Parathyroid adenoma (tissue), 2 donors: ENCODE results near the gene HUWE1.

Experiments
- H2AFZ ChIP-seq: fragments of 300-600 bp; sonication (generic); one replicate; pipeline ENCODE4 v1.7.0; 2017; ENCODE audit warnings: antibody characterized with exemption, mild to moderate bottlenecking
- H3K27ac ChIP-seq: fragments of 300-600 bp; sonication (generic); one replicate; pipeline ENCODE4 v1.7.0; 2017
- H3K27me3 ChIP-seq: fragments of 300-600 bp; sonication (generic); one replicate; pipeline ENCODE4 v1.7.0; 2017; ENCODE audit warnings: low read length; ENCODE audit not compliant: control insufficient read depth, insufficient read depth
- H3K36me3 ChIP-seq: fragments of 300-600 bp; sonication (generic); one replicate; pipeline ENCODE4 v1.7.0; 2017; ENCODE audit warnings: low read length; ENCODE audit not compliant: control insufficient read depth, insufficient read depth
- H3K4me1 ChIP-seq: fragments of 300-600 bp; sonication (generic); one replicate; pipeline ENCODE4 v1.7.0; 2017; ENCODE audit warnings: control low read depth
- H3K4me2 ChIP-seq: fragments of 300-600 bp; sonication (generic); one replicate; pipeline ENCODE4 v1.7.0; 2017; ENCODE audit warnings: low read length
- H3K4me3 ChIP-seq: fragments of 300-600 bp; sonication (generic); one replicate; pipeline ENCODE4 v1.7.0; 2017; ENCODE audit warnings: low read depth, low read length
- H3K79me2 ChIP-seq: fragments of 300-600 bp; sonication (generic); one replicate; pipeline ENCODE4 v1.7.0; 2017; ENCODE audit warnings: control low read depth
- H3K9ac ChIP-seq: fragments of 300-600 bp; sonication (generic); one replicate; pipeline ENCODE4 v1.7.0; 2017; ENCODE audit warnings: mild to moderate bottlenecking
- H3K9me3 ChIP-seq: fragments of 300-600 bp; sonication (generic); one replicate; pipeline ENCODE4 v1.7.0; 2017; ENCODE audit warnings: low read length; ENCODE audit not compliant: control insufficient read depth
- TF ChIP-seq, protein P1 (sequence below): fragments of 300-600 bp; sonication (generic); IDR thresholded peaks from one replicate; pipeline ENCODE4 v1.7.0; 2017; ENCODE audit warnings: antibody characterized with exemption, mild to moderate bottlenecking
- donor health status: primary hyperparathyroidism.

HUWE1 gene

DNA sequence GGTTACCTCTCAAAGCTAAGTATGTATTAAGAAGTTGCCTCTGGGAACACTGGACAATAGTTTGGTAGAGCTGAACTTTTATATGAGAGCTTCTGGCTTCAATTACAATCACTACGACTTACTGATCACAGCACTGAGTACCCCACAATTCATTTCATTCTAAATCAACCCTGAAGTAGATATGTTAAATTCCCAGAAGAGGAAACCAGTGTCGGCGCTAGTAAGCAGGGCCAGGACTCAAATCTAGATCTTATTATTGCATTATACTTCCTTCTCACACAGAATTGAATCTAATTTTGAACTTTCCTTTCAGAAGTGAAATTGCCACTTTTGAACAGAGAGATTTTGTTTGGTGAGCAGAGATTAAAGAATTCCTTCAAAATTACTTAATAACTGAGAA lies 41.8 kb downstream of the HUWE1 start:
- H3K36me3 ChIP-seq: no peaks in the 10 kb centered on the region
- no peaks in the 10 kb centered on the region for H3K9me3 ChIP-seq
- no peaks in the 10 kb centered on the region for H3K4me1 ChIP-seq
- H3K4me3 ChIP-seq: no peak overlapping the region
- no peak overlapping the region for H2AFZ ChIP-seq
- no peak overlapping the region for H3K4me2 ChIP-seq
- TF ChIP-seq, protein P1, sequence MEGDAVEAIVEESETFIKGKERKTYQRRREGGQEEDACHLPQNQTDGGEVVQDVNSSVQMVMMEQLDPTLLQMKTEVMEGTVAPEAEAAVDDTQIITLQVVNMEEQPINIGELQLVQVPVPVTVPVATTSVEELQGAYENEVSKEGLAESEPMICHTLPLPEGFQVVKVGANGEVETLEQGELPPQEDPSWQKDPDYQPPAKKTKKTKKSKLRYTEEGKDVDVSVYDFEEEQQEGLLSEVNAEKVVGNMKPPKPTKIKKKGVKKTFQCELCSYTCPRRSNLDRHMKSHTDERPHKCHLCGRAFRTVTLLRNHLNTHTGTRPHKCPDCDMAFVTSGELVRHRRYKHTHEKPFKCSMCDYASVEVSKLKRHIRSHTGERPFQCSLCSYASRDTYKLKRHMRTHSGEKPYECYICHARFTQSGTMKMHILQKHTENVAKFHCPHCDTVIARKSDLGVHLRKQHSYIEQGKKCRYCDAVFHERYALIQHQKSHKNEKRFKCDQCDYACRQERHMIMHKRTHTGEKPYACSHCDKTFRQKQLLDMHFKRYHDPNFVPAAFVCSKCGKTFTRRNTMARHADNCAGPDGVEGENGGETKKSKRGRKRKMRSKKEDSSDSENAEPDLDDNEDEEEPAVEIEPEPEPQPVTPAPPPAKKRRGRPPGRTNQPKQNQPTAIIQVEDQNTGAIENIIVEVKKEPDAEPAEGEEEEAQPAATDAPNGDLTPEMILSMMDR: no peak
- H3K79me2 ChIP-seq: no peaks in the 10 kb centered on the region
- no peak overlapping the region for H3K9ac ChIP-seq
- no peaks in the 10 kb centered on the region for H3K27me3 ChIP-seq
- no peak overlapping the region for H3K27ac ChIP-seq

DNA sequence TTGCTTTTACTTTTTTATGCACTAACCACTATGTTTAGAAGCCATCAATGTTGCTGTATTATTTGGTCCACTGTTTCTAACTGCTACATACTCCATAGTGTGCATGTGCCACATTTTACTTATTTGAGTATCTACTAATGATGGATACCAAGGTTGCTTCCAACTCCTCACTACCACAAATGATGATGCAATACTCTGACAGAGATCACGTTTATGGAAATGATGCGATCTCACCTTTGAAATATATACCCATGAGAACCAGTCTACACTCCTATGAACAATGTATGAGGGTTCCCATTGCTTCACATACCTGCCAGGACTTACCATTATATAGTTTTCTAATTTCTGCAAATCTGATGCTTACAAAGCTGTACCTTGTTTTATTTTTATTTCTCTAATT lies 44.2 kb downstream of the HUWE1 start:
- no peaks in the 10 kb centered on the region for H3K36me3 ChIP-seq

DNA sequence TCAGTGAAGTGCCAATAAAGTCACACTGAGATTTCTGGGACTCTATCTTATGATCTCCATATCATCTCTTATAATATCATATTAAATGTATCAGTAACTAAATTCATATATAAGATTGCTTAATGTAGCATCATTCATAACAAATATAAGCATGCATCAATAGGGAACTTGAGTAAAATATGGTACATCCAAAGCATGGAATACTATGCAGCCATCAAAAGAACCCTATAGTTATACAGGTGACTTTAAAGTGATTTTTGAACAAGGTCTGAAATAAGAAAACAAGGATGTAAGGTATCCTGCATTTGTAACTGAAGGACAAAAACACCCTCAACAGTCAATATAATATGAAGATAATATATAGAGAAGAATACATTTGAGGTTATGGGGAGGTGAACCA lies 47.3 kb downstream of the HUWE1 start:
- peaks cover 6% of the 10 kb centered on the region for H3K79me2 ChIP-seq
- no peak overlapping the region for H2AFZ ChIP-seq
- no peak overlapping the region for H3K27ac ChIP-seq
- TF ChIP-seq, protein P1: no peak
- no peak overlapping the region for H3K4me2 ChIP-seq
- H3K9me3 ChIP-seq: no peaks in the 10 kb centered on the region
- H3K4me1 ChIP-seq: no peaks in the 10 kb centered on the region
- H3K36me3 ChIP-seq: no peaks in the 10 kb centered on the region
- H3K27me3 ChIP-seq: no peaks in the 10 kb centered on the region
- H3K9ac ChIP-seq: no peak overlapping the region
- no peak overlapping the region for H3K4me3 ChIP-seq

More for the DNA sequence above, 44.2 kb downstream of the HUWE1 start:
- Histone ChIP-seq H3K79me2 (no peaks in the 10 kb centered on the region), H3K9ac (no peak overlapping the region), H2AFZ (no peak overlapping the region), H3K4me3 (no peak overlapping the region), H3K4me2 (no peak overlapping the region), H3K27me3 (no peaks in the 10 kb centered on the region), H3K4me1 (no peaks in the 10 kb centered on the region), H3K9me3 (no peaks in the 10 kb centered on the region), H3K27ac (no peak overlapping the region)
- TF ChIP-seq, protein P1: no peak

DNA sequence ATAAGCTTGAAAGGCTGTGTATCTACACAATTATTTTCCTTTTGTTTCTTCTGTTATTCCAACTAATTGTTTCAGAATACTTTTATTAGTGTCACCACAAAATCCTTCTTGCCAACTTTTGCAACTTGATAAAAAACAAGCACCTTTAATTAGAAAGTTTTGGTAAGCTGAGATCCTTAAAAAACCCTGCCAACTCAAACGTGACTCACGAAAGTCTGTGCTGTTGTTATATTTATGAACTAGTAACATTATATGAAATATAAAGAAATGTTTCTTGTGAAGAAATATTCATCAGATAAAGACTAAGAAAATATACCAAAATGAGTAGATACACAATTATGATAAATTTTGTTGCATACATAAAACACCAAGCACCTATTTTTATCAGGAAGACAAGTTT lies 49.0 kb downstream of the HUWE1 start:
- Histone ChIP-seq H3K9me3 (no peaks in the 10 kb centered on the region), H3K4me2 (no peak overlapping the region), H3K27me3 (no peaks in the 10 kb centered on the region), H3K79me2 (peaks cover 12% of the 10 kb centered on the region), H3K4me1 (no peaks in the 10 kb centered on the region), H3K27ac (no peak overlapping the region), H3K36me3 (no peaks in the 10 kb centered on the region), H2AFZ (no peak overlapping the region), H3K4me3 (no peak overlapping the region), H3K9ac (no peak overlapping the region)
- TF ChIP-seq, protein P1: no peak

DNA sequence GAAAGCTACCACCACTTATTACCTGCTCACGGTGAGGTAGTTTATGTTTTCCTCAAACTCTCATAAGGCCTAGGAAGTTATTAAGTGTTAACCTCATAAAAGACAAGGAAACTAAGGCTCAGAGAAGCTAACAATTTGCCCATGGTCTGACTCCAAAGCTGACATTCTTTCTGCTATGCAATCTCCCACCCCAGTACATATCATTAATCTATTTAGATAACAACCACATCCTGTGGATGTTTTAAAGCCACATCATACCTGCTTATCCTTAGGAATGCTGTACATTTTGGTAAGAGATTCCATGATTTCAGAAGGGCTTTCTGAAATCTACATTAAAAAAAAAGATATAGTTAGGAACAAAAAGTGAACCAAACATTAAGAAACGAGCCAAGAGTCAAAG lies 55.4 kb downstream of the HUWE1 start:
- H3K36me3 ChIP-seq: no peaks in the 10 kb centered on the region
- H3K4me3 ChIP-seq: no peak overlapping the region

More for the DNA sequence above, 55.4 kb downstream of the HUWE1 start:
- Histone ChIP-seq H3K27ac (no peak overlapping the region), H3K79me2 (peaks cover 7% of the 10 kb centered on the region), H3K9me3 (no peaks in the 10 kb centered on the region), H3K27me3 (no peaks in the 10 kb centered on the region), H3K9ac (no peak overlapping the region), H3K4me2 (no peak overlapping the region), H2AFZ (no peak overlapping the region), H3K4me1 (no peaks in the 10 kb centered on the region)
- TF ChIP-seq, protein P1: no peak
